Stimulated activated CD4-positive, alpha-beta T cell treated with anti-CD3 and anti-CD28 coated beads, Interleukin-15, amount 100 ng/mL, for 48 hours (primary cell): ENCODE data around the gene TUBGCP3.

Source experiments
- DNase-seq, 2 donors: peaks; one replicate each; pipeline ENCODE4 v3.0.0-alpha.2; 2020; ENCODE audit warnings: low read depth in 2 of 2

The TUBGCP3 gene

GRCh38 chr13:112617754-112618375 lies 29.9 kb upstream of the TUBGCP3 start:
- no peak for DNase-seq

GRCh38 chr13:112616586-112617362 lies 28.8 kb upstream of the TUBGCP3 start:
- peak in 1 of 2 donors; percentile 23 for DNase-seq

- DNase-seq: no peak
Measured at GRCh38 chr13:112615391-112615790, 27.4 kb upstream of the TUBGCP3 start.

- DNase-seq: no peak
Measured at GRCh38 chr13:112614835-112615234, 26.9 kb upstream of the TUBGCP3 start.

- DNase-seq: no peak
Measured at GRCh38 chr13:112608212-112608611, 20.3 kb upstream of the TUBGCP3 start.

- DNase-seq: peak; percentile 70 to 89
Measured at GRCh38 chr13:112606109-112607001, 18.4 kb upstream of the TUBGCP3 start.

- DNase-seq: no peak
Measured at GRCh38 chr13:112605531-112605990, 17.6 kb upstream of the TUBGCP3 start.

GRCh38 chr13:112603641-112604225 lies 15.8 kb upstream of the TUBGCP3 start:
- DNase-seq: no peak

- no peak for DNase-seq
Measured at GRCh38 chr13:112602189-112602588, 14.2 kb upstream of the TUBGCP3 start.

GRCh38 chr13:112601371-112601770 lies 13.4 kb upstream of the TUBGCP3 start:
- no peak for DNase-seq

- DNase-seq: no peak
Measured at GRCh38 chr13:112596235-112596634, 8.3 kb upstream of the TUBGCP3 start.

GRCh38 chr13:112592647-112593046 lies 4.7 kb upstream of the TUBGCP3 start:
- DNase-seq: no peak

- DNase-seq: no peak
Measured at GRCh38 chr13:112592181-112592580, 4.2 kb upstream of the TUBGCP3 start.

GRCh38 chr13:112588490-112589297 lies 741 bp upstream of the TUBGCP3 start:
- no peak for DNase-seq

- peak; percentile 50 to 67 for DNase-seq
Measured at GRCh38 chr13:112587212-112587763, 665 bp downstream of the TUBGCP3 start.

- DNase-seq: no peak
Measured at GRCh38 chr13:112586334-112586960, 1.5 kb downstream of the TUBGCP3 start.

GRCh38 chr13:112583592-112584277 lies 4.2 kb downstream of the TUBGCP3 start:
- DNase-seq: no peak

- DNase-seq: no peak
Measured at GRCh38 chr13:112582263-112582662, 5.7 kb downstream of the TUBGCP3 start.

- no peak for DNase-seq
Measured at GRCh38 chr13:112580912-112581311, 7.0 kb downstream of the TUBGCP3 start.

- no peak for DNase-seq
Measured at GRCh38 chr13:112580211-112580610, 7.7 kb downstream of the TUBGCP3 start.
